Heart right ventricle (tissue), 16 donors: ENCODE data around the gene ABCA6. TPM values are rescaled to one million over a fixed set of nuclear protein-coding genes. Genes with fewer than 3 reads are reported as not detected.

Experiments used
- ATAC-seq, 8 donors: fragments of 200-7000 bp; cut with Tn5 transposase; one replicate each; pipeline ENCODE4 v1.9.1; 2020; ENCODE audit warnings: mild to moderate bottlenecking in 8 of 8, moderate library complexity in 8 of 8, moderate number of reproducible peaks in 1 of 8
- DNase-seq, 2 donors: peaks; one replicate each; pipeline ENCODE4 v3.0.0-alpha.2; 2020
- H3K27ac ChIP-seq, 10 donors: fragments of 200-600 bp; sonication (generic) in 2 of 10; one replicate each; pipeline versions ENCODE4 v1.5.0 to v1.8.0; 2020 to 2022; ENCODE audit warnings: mild to moderate bottlenecking in 3 of 10
- H3K27me3 ChIP-seq, 7 donors: fragments of 200-600 bp; one replicate each; pipeline ENCODE4 v1.8.0; 2021 to 2022; ENCODE audit warnings: mild to moderate bottlenecking in 2 of 7
- H3K36me3 ChIP-seq, 9 donors: fragments of 200-600 bp; sonication (generic) in 1 of 9; one replicate each; pipeline versions ENCODE4 v1.5.0 to v1.8.0; 2020 to 2022; ENCODE audit warnings: mild to moderate bottlenecking in 2 of 9
- H3K4me1 ChIP-seq, 9 donors: fragments of 200-600 bp; sonication (generic) in 1 of 9; one replicate each; pipeline versions ENCODE4 v1.5.0 to v1.8.0; 2020 to 2022; ENCODE audit warnings: mild to moderate bottlenecking in 4 of 9
- H3K4me3 ChIP-seq, 10 donors: fragments of 200-600 bp; sonication (generic) in 2 of 10; one replicate each; pipeline versions ENCODE4 v1.5.0 to v1.8.0; 2020 to 2022; ENCODE audit warnings: mild to moderate bottlenecking in 7 of 10, moderate library complexity in 2 of 10
- H3K9me3 ChIP-seq, 11 donors: fragments of 200-600 bp in 10 of 11; sonication (generic) in 2 of 11; one replicate each; pipeline versions ENCODE4 v1.5.0 to v1.8.0; 2013 to 2022; ENCODE audit warnings: mild to moderate bottlenecking in 2 of 11, control low read depth in 1 of 11, moderate library complexity in 1 of 11
- WGBS, 2 donors: extraction: QIAGEN DNeasy Blood & Tissue Kit; methylation state at CpG; one replicate each; pipeline ENCODE4 v1.1.7; 2013; ENCODE audit warnings: inconsistent platforms in 1 of 2; 5-methylcytosine and 5-hydroxymethylcytosine counted together
- intact Hi-C, 10 donors: fragments of 100-400 bp; cut with DNase I; formaldehyde crosslinking; loops; one replicate each; pipeline versions ENCODE4 v1.11.1 to v1.14.2; 2022
- microRNA-seq, 2 donors: library from miRNA; unstranded; fragments of <30 nt; microRNA quantifications; one replicate each; pipeline ENCODE4 v1.2.0, GENCODE V29; 2021
- polyA plus RNA-seq, 2 donors: library from polyadenylated mRNA; stranded (reverse); fragments of 200-250 nt; gene quantifications; one replicate each; pipeline ENCODE4 v1.2.3, GENCODE V29; 2013
- total RNA-seq, 10 donors: library from RNA; stranded (reverse); fragmentation: NEBNext Ultra II Directional in 3 of 10; extraction: Animal tissue kit (Norgen Biotek cat#: 25700) in 3 of 10; gene quantifications; one replicate each; pipeline versions ENCODE4 v1.2.1 to v1.2.4, GENCODE V29; 2021 to 2023
- TF ChIP-seq, protein P1 (sequence below), 9 donors: fragments of 200-600 bp; sonication (generic) in 2 of 9; IDR thresholded peaks; one replicate each; pipeline versions ENCODE4 v1.5.0 to v1.8.0; 2021 to 2022; ENCODE audit warnings: antibody characterized with exemption in 9 of 9, mild to moderate bottlenecking in 5 of 9, moderate library complexity in 1 of 9
- donor health status: Arrhythmogenic right ventricular cardiomyopathy.
- donor health status: ischemic (EF 13 %, LVEDD 7.1; RV severe dilation, severe dysfunction).
- donor health status: healthy with polysubstance abuse.
- donor health status: DM: no; HTN: yes; CAD: no.
- donor health status: DM: no; HTN: no; CAD: no.
- donor health status: ischemic (EF 25% LVEDD 6.9; RV normal size, moderate dysfunction).
- donor health status: ischemic (EF 25% LVEDD 5.7; RV mildly dilated, moderate dysfunction).
- donor health status: healthy.
- donor health status: DM: yes; HTN: yes; CAD: no.
- donor health status: Ischemic cardiomyopathy.
- donor health status: ischemic (EF 35%, LVEDD 5.7; RV mildly dilated, moderate dysfunction).
- donor health status: nonischemic (EF 11% LVEDD 7.7; RV severe dilation, severe dysfunction).
- donor health status: DM: yes; HTN: yes; CAD: no.
- donor health status: PGD.
- donor health status: ischemic (EF 29% LVEDD 5.4; RV normal size, mild dysfunction).
- donor health status: nonischemic (EF 23%, LVEDD 6.1; RV moderate dilation, normal function).

The ABCA6 gene
- total and polyA plus RNA-seq, 12 donors = 5.7 to 38.0 (median 15.0) TPM

DNA sequence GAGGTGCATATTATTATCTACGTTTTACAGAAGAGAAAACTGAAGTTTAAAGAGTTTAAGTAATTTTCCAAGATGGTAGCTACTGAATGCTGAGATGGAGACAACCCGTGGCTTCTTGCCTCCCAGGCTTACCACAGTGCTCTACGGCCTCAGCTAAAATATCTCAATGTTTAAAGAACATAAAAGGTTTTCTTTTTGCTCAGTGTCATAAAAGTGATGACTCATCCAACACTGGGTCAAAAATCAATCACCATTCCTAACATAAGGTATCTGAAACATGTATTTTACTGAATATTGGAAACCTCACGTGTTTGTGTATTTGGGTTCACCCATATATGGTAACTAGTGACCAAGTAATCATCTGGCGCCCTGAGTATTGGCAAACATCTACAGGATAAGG is 99.4 kb downstream of the ABCA6 start:
- Histone ChIP-seq H3K4me3 (no peak overlapping the region), H3K9me3 (peaks cover 0 to 20% (median under 1%) of the 10 kb centered on the region in 11 donors), H3K4me1 (peaks cover 0 to 13% (median 3%) of the 10 kb centered on the region in 9 donors), H3K36me3 (peaks cover 0 to 37% (median 8%) of the 10 kb centered on the region in 9 donors), H3K27me3 (no peaks in the 10 kb centered on the region), H3K27ac (no peak overlapping the region)
- intact Hi-C loops = loop anchor here in 1 of 10 donors (10.0 kb wide), 1 partner anchor 268 kb away; no protein-coding TSS in a partner anchor
- TF ChIP-seq, protein P1, sequence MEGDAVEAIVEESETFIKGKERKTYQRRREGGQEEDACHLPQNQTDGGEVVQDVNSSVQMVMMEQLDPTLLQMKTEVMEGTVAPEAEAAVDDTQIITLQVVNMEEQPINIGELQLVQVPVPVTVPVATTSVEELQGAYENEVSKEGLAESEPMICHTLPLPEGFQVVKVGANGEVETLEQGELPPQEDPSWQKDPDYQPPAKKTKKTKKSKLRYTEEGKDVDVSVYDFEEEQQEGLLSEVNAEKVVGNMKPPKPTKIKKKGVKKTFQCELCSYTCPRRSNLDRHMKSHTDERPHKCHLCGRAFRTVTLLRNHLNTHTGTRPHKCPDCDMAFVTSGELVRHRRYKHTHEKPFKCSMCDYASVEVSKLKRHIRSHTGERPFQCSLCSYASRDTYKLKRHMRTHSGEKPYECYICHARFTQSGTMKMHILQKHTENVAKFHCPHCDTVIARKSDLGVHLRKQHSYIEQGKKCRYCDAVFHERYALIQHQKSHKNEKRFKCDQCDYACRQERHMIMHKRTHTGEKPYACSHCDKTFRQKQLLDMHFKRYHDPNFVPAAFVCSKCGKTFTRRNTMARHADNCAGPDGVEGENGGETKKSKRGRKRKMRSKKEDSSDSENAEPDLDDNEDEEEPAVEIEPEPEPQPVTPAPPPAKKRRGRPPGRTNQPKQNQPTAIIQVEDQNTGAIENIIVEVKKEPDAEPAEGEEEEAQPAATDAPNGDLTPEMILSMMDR (IDR thresholded peaks at IDR 0.05) = no peak
- WGBS, 2 donors = 89% methylated on average over 5 of the region's 5 CpGs
- no peak for ATAC-seq
- no peak for DNase-seq

DNA sequence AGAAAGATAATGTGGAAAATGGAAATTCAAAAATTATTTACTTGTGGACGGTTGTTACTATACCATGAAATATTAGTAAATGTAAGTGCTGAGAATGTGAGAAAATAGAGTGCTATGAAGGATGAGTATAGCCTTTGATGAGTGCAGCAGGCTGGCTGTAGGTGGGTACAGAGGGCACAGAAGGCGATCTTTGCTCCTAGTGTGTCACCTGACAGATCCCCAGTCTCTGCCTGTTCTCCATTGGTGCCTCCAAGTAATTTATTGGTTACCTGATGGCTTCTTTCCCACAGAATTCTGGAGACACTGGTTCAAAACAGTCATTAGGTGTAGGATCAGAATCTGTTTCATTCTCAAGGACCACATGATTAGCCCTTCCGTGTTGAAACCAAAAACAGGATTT is 109.9 kb downstream of the ABCA6 start:
- Histone ChIP-seq H3K36me3 (peaks cover 0 to 43% (median 6%) of the 10 kb centered on the region in 9 donors), H3K27me3 (no peaks in the 10 kb centered on the region), H3K9me3 (peaks cover 0 to 5% (median 0%) of the 10 kb centered on the region in 11 donors), H3K4me3 (no peak overlapping the region), H3K27ac (no peak overlapping the region), H3K4me1 (peaks cover 0 to 6% (median 0%) of the 10 kb centered on the region in 9 donors)
- TF ChIP-seq, protein P1 (IDR thresholded peaks at IDR 0.05) = no peak
- WGBS, 2 donors = 84% methylated on average over 3 of the region's 3 CpGs
- intact Hi-C loops = no loop called here
- DNase-seq (no peak), ATAC-seq (no peak)

DNA sequence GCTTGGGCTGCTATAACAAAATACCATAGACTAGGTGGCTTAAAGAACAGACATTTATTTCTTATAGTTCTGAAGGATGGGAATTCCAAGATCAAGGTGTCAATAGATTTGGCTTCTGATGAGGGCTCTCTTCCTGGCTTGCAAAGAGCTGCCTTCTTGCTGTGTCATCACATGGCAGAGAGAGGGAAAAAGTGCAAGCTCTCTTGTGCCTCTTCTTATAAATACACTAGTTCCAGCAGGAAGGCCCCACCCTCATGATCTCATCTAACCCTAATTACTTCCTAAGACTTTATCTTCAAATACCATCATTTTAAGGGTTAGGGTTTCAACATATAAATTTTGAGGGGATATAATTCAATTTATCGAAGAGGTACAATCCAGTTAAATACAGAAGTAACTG is 111.5 kb downstream of the ABCA6 start:
- no peaks in the 10 kb centered on the region for H3K9me3 ChIP-seq
- ATAC-seq (no peak), DNase-seq (no peak)
- TF ChIP-seq, protein P1 (IDR thresholded peaks at IDR 0.05) = no peak
- no peak overlapping the region for H3K4me3 ChIP-seq
- H3K4me1 ChIP-seq = peaks cover 0 to 6% (median 0%) of the 10 kb centered on the region in 9 donors
- no peaks in the 10 kb centered on the region for H3K27me3 ChIP-seq
- no peak overlapping the region for H3K27ac ChIP-seq
- intact Hi-C loops = no loop called here
- H3K36me3 ChIP-seq = peaks cover 0 to 60% (median 6%) of the 10 kb centered on the region in 9 donors
- WGBS, 2 donors = 94 to 100% methylated on average over 1 of the region's 1 CpG

Small RNAs within 50 kb of the gene (microRNA-seq; reads per million reads assigned to microRNA genes)
- 0 reads per million in 2 donors for gene MIR4524A
- 0 reads per million in 2 donors for gene MIR4524B

Other genes starting within 250 kb of the ABCA6 start
- 10 to 100 TPM; 21.5 to 93.0 (median 35.7) TPM for gene ABCA8, start 186.5 kb downstream of the ABCA6 start, total RNA-seq
- gene ABCA8, start 186.5 kb downstream of the ABCA6 start, polyA plus RNA-seq = 10 to 100 TPM; 10.1 to 46.6 TPM
- gene ABCA9, start 81.0 kb downstream of the ABCA6 start, total RNA-seq = 10 to 100 TPM in 5 of 10 donors, 1 to 10 TPM in 5; 4.5 to 38.6 (median 9.3) TPM
- 10 to 100 TPM in 1 of 2 donors, 1 to 10 TPM in 1; 3.8 to 29.5 TPM for gene ABCA9, start 81.0 kb downstream of the ABCA6 start, polyA plus RNA-seq
- gene ABCA10, start 86.9 kb upstream of the ABCA6 start, total RNA-seq = 1 to 10 TPM; 2.1 to 7.0 (median 3.6) TPM
- 10 to 100 TPM in 1 of 2 donors, 1 to 10 TPM in 1; 1.0 to 60.9 TPM for gene ABCA10, start 86.9 kb upstream of the ABCA6 start, polyA plus RNA-seq
- gene ABCA5, start 185.2 kb upstream of the ABCA6 start, total RNA-seq = 10 to 100 TPM; 16.2 to 26.6 (median 19.3) TPM
- gene ABCA5, start 185.2 kb upstream of the ABCA6 start, polyA plus RNA-seq = 10 to 100 TPM in 1 of 2 donors, 1 to 10 TPM in 1; 6.9 to 46.7 TPM